GM19238 (cell line): ENCODE measurements around the gene TNFRSF19.

ENCODE experiments used
- DNase-seq: peaks from one replicate; pipeline ENCODE4 v3.0.0; 2011; ENCODE audit warnings: low spot score; ENCODE audit not compliant: insufficient read length

The TNFRSF19 gene

GRCh38 chr13:23715092-23715761, 145.0 kb downstream of the TNFRSF19 start:
- no peak for DNase-seq

- DNase-seq, result no peak
These were observed 145.6 kb downstream of the TNFRSF19 start for GRCh38 chr13:23715762-23716235.

GRCh38 chr13:23716401-23716800, 146.2 kb downstream of the TNFRSF19 start:
- no peak for DNase-seq

- DNase-seq, result no peak
These were observed 148.8 kb downstream of the TNFRSF19 start for GRCh38 chr13:23718996-23719395.

- no peak for DNase-seq
These were observed 152.7 kb downstream of the TNFRSF19 start for GRCh38 chr13:23722726-23723453.

GRCh38 chr13:23723471-23723870, 153.3 kb downstream of the TNFRSF19 start:
- DNase-seq, result no peak

GRCh38 chr13:23724196-23724970, 154.2 kb downstream of the TNFRSF19 start:
- no peak for DNase-seq
